ENCODE data around the gene PQBP1. TPM values are rescaled to one million over a fixed set of nuclear protein-coding genes. Genes with fewer than 3 reads are reported as not detected.

Gene PQBP1
- polyA plus RNA-seq, 5 donors = 69.9 to 96.9 (median 77.4) TPM

GRCh38 chrX:48896611-48897011 is 1.1 kb upstream of the PQBP1 start:
- DNase-seq = no peak

- DNase-seq = peak; percentile 62 to 66
These were observed 539 bp upstream of the PQBP1 start for GRCh38 chrX:48897157-48897624.

- DNase-seq = no peak
These were observed 1.3 kb downstream of the PQBP1 start for GRCh38 chrX:48899078-48899410.

GRCh38 chrX:48901069-48901468 is 3.3 kb downstream of the PQBP1 start:
- DNase-seq = no peak

- DNase-seq = no peak
These were observed 4.4 kb downstream of the PQBP1 start for GRCh38 chrX:48902135-48902534.

GRCh38 chrX:48902776-48903175 is 5.0 kb downstream of the PQBP1 start:
- no peak for DNase-seq

GRCh38 chrX:48903290-48903689 is 5.6 kb downstream of the PQBP1 start:
- no peak for DNase-seq

GRCh38 chrX:48904180-48904579 is 6.5 kb downstream of the PQBP1 start:
- DNase-seq = no peak

- no peak for DNase-seq
These were observed 6.9 kb downstream of the PQBP1 start for GRCh38 chrX:48904626-48905025.

GRCh38 chrX:48905090-48905790 is 7.5 kb downstream of the PQBP1 start:
- DNase-seq = no peak

GRCh38 chrX:48908600-48908999 is 10.9 kb downstream of the PQBP1 start:
- DNase-seq = no peak

GRCh38 chrX:48909703-48910294 is 12.1 kb downstream of the PQBP1 start:
- no peak for DNase-seq

GRCh38 chrX:48910926-48911411 is 13.2 kb downstream of the PQBP1 start:
- DNase-seq = no peak

GRCh38 chrX:48911412-48912182 is 13.9 kb downstream of the PQBP1 start, which contains the start of gene SLC35A2:
Gene SLC35A2 (minus strand): TSS chrX:48911646. CDS start chrX:48911636, 10 bp downstream.
- peak; percentile 64 to 67 for DNase-seq

- no peak for DNase-seq
These were observed 16.1 kb downstream of the PQBP1 start for GRCh38 chrX:48913605-48914366.

- DNase-seq = no peak
These were observed 17.1 kb downstream of the PQBP1 start for GRCh38 chrX:48914593-48915493.

GRCh38 chrX:48917139-48918001 is 19.6 kb downstream of the PQBP1 start:
- peak; percentile 84 to 86 for DNase-seq

- DNase-seq = no peak
These were observed 20.5 kb downstream of the PQBP1 start for GRCh38 chrX:48918301-48918642.

GRCh38 chrX:48918643-48919340 is 21.1 kb downstream of the PQBP1 start, which contains the start of gene PIM2:
Gene PIM2 (minus strand): TSS chrX:48919024. CDS start chrX:48918834, 190 bp downstream.
- peak; percentile 75 for DNase-seq
